NCI-H2081 treated with DMSO at 0.1 percent for 48 hours (cell line): Measurements from ENCODE around the gene SGSM1.

Experiments used
- DNase-seq: peaks from one replicate; lab custom pipeline; 2025; lab: John Stamatoyannopoulos, UW

SGSM1 gene, protein sequence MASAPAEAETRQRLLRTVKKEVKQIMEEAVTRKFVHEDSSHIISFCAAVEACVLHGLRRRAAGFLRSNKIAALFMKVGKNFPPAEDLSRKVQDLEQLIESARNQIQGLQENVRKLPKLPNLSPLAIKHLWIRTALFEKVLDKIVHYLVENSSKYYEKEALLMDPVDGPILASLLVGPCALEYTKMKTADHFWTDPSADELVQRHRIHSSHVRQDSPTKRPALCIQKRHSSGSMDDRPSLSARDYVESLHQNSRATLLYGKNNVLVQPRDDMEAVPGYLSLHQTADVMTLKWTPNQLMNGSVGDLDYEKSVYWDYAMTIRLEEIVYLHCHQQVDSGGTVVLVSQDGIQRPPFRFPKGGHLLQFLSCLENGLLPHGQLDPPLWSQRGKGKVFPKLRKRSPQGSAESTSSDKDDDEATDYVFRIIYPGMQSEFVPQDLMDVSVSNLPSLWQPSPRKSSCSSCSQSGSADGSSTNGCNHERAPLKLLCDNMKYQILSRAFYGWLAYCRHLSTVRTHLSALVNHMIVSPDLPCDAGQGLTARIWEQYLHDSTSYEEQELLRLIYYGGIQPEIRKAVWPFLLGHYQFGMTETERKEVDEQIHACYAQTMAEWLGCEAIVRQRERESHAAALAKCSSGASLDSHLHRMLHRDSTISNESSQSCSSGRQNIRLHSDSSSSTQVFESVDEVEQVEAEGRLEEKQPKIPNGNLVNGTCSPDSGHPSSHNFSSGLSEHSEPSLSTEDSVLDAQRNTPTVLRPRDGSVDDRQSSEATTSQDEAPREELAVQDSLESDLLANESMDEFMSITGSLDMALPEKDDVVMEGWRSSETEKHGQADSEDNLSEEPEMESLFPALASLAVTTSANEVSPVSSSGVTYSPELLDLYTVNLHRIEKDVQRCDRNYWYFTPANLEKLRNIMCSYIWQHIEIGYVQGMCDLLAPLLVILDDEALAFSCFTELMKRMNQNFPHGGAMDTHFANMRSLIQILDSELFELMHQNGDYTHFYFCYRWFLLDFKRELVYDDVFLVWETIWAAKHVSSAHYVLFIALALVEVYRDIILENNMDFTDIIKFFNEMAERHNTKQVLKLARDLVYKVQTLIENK

GRCh38 chr22:24805790-24806662 lies at the start of gene SGSM1:
SGSM1 (plus strand) TSS chr22:24806211; CDS start chr22:24806326, 115 bp downstream.
- DNase-seq: no peak

- DNase-seq: no peak
These were observed 47.7 kb upstream of the SGSM1 start for GRCh38 chr22:24758164-24758799.

GRCh38 chr22:24759765-24760164 lies 46.2 kb upstream of the SGSM1 start:
- DNase-seq: no peak

GRCh38 chr22:24760708-24761306 lies 45.2 kb upstream of the SGSM1 start:
- no peak for DNase-seq

DNA sequence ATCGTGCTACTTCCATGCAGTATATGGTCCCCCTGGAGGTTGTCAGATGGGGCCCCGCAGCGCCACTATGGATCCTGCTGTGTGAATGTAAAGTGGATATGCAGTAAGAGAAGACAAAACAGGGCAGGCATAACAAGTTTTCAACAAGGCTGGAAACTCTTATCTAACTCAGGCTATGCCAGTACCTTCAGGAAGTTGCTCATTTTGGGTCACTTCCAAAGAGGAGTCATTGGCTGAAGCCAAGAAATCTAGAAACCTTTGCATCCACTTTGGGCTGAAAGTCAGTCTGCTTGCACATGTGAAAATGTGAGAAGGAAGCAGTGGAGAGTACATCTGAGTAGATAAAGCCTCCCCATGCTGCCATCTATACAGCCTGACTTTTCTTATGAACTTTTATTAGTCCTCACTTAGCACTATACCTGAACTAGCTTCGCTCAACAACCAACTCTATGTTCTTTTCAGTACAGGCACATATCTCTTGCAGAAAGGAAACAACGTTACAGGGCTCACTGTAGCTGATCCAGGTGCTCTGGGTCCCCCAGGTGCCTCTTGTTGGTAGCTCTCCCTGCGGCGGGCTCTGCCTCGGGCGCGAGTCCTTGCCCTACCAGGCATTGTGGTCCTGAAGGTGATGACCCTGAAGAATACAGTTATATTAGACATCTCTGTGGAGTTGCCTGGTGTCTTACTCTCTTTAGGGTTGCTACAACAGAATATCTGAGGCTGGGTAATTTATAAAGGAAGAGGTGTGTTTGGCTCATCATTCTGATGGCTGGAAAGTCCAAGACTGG lies 43.9 kb upstream of the SGSM1 start:
- DNase-seq: no peak

GRCh38 chr22:24763872-24764485 lies 42.0 kb upstream of the SGSM1 start:
- DNase-seq: no peak

DNA sequence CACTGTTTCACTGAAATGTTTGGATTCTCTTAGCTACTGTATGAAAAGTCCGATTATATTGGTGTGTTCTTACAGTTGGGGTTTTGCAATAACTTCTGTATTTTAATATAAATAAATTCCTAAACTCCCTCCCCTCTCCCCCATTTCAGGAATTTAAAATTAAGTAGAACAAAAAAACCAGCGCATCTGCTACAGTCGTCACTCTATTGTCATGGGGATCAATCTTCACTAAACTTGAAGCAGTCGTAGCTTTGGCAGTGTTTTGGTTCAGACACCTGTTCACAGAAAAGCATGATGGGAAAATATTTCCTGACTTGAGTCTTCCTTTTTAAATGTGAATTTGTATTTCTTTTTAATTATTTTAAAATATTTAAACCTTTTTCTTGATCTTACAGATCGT lies 40.8 kb upstream of the SGSM1 start:
- no peak for DNase-seq

DNA sequence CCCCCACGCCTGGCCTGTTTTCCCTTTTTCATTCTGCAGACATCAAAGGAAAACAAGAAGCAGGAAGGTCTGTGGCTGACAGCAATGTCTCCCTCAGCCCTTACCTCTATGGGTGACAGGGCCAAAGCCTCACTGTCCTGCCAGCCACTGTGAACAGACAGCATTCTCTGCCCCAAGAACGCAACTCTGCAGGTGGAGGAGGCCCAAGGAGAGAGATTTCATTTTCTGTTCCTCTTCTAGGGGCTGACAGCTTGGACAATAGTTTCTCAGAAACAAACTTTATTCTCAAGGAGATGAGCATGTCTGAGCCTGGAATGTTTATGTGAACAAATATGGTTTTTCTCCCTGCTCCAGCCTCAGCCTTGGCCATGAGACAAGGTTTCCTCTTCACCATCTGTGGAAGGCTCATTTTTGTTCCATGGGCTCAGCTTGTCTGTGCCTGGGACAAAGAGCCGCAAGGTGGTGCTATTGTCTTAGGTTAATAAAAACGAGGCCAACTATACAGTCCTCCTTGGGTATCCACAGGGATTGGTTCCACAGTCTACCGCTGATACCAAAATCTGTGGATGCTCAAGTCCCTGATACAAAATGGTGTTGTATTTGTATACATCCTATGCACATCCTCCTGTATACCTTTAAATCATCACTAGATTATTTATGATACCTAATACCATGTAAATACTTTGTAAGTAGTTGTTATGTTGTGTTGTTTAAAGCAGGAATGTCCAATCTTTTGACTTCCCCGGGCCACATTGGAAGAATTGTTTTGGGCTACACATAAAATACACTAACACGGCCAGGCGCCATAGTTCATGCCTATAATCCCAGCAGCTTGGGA lies 37.3 kb upstream of the SGSM1 start:
- DNase-seq: no peak

GRCh38 chr22:24772493-24773220 lies 33.4 kb upstream of the SGSM1 start:
- DNase-seq: no peak

DNA sequence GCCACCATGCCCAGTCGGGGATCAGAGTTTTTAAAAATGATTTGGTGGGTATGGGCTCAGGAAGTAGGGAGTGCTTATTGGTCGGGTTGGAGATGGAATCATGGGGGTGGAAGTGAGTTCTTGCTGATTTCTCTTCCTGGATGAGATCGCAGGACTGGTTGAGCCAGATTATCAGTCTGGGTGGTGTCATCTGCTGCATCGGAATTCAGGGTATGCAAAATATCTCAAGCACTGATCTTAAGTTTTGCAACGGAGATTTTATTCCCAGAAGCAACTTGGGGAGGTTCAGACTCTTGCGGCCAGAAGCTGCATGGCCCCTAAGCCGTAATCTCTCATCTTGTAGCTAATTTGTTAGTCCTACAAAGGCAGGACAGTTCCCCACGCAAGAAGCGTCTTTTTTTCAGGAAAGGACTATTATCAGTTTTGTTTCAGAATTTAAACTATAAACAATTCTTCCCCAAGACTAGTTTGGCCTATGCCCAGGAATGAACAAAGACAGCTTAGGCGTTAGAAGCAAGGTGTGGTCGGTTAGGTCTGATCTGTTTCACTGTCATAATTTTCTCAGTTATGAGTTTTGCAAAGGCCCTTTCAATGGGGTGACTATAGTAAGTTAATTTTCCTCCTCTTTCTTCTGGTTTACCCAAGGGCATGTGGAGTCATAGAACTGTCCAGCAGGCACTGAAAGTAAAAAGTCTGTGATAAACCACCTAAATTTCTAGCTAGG lies 30.1 kb upstream of the SGSM1 start:
- no peak for DNase-seq

- no peak for DNase-seq
These were observed 29.5 kb upstream of the SGSM1 start for GRCh38 chr22:24776525-24776924.

DNA sequence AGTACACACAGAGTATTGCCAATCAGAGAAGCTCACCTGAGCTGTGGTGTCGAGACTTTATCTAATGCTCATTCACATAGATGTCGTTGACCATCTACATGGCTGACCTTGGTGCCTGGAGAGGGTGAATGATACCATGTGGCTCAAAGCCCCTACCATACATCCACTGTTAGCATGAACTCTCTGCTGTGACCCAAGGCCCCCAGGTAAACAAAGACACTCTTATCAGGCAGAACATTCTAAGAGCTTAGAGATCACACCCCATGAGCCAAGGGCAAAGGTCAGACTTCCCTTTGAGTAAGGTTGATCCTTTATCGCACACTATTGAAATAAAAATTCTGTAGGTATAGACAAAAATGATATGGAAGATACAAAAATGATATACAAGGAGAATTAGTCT lies 16.5 kb upstream of the SGSM1 start:
- no peak for DNase-seq

GRCh38 chr22:24791362-24791761 lies 14.6 kb upstream of the SGSM1 start:
- DNase-seq: no peak

DNA sequence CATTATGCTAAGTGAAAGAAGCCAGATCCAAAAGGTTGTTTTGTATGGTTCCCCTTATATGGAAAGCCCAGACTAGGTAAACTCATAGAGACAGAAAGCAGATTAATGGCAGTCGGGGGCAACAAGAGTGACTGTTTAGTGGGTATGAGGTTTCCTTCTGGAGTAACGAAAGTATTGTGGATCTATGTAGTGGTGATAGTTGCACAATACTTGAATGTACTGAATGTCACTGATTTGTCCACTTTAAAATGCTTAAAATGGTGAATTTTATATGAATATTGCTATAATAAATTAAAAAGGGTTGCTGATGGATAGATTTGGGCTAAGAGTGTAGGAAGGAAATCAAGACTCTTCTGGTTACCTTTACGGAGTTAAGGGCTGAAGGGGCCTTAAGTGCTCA lies 10.0 kb upstream of the SGSM1 start:
- no peak for DNase-seq

- no peak for DNase-seq
These were observed 9.2 kb upstream of the SGSM1 start for GRCh38 chr22:24796860-24797259.

DNA sequence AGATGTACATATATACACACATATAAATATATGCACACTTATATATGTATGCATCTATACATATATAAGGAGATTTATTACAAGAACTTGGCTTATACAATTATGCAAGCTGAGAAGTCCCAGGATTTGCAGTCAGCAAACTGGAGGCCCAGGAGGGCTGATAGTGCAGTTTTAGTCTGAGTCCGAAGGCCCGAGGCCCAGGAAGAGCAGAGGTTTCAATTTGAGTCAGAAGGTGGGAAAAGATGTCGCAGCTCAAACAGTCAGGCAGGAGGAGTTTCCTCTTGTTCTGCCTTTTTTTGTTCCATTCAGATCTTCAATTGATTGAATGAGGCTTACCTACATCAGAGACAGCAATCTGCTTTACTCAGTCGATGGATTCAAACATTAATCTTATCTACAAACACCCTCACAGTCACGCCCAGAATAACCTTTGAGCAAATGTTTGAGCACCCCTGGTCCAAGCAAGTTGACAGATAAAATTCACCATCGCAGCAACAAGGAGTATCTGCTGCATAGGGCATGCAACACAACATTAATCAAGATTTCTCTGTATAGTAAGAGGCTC lies 4.0 kb upstream of the SGSM1 start:
- no peak for DNase-seq

GRCh38 chr22:24803064-24803542 lies 2.9 kb upstream of the SGSM1 start:
- no peak for DNase-seq
